GM21390 (cell line): ENCODE measurements around the gene PPFIA2.
"Not testable (repeated sequence)": the region's sequence is repeated elsewhere in the genome, so short reads cannot be mapped to it uniquely, and the experiment has no call there.

Experiments used
- ATAC-seq: cut with Tn5 transposase; IDR thresholded peaks from one replicate; pipeline ENCODE4 v1.9.1; 2021; ENCODE audit not compliant: unreplicated experiment

Gene PPFIA2

GRCh38 chr12:81212996-81213696 is 546.0 kb downstream of the PPFIA2 start:
- no peak for ATAC-seq

- ATAC-seq, result no peak
These were observed 547.8 kb downstream of the PPFIA2 start for GRCh38 chr12:81211306-81211705.

GRCh38 chr12:81209772-81210225 is 549.4 kb downstream of the PPFIA2 start:
- not testable (repeated sequence) for ATAC-seq

GRCh38 chr12:81209012-81209411 is 550.1 kb downstream of the PPFIA2 start:
- ATAC-seq, result no peak

GRCh38 chr12:81208187-81208911 is 550.8 kb downstream of the PPFIA2 start:
- no peak for ATAC-seq
